CD4-positive, alpha-beta T cell (primary cell): ENCODE results near the gene PHETA1. TPM values are rescaled to one million over a fixed set of nuclear protein-coding genes. Genes with fewer than 3 reads are reported as not detected.
"Not testable (repeated sequence)": the region's sequence is repeated elsewhere in the genome, so short reads cannot be mapped to it uniquely, and the experiment has no call there.

Experiments
- ATAC-seq: fragments of 200-7000 bp; cut with Tn5 transposase; one replicate; pipeline ENCODE4 v1.10.0; 2022; ENCODE audit warnings: mild to moderate bottlenecking; ENCODE audit not compliant: poor library complexity
- CTCF ChIA-PET: fragments of 350-600 bp; sonication (Branson Sonifier 250); formaldehyde crosslinking; loops from one replicate; lab custom pipeline; 2021; ENCODE audit warnings: antibody characterized with exemption, inconsistent platforms; lab: Charles Lee
- POLR2A ChIA-PET: fragments of 350-600 bp; sonication (Branson Sonifier 250); formaldehyde crosslinking; loops from one replicate; lab custom pipeline; 2021; ENCODE audit warnings: antibody characterized with exemption, inconsistent platforms; lab: Charles Lee
- DNase-seq, 14 experiments: peaks; one replicate each; pipeline ENCODE4 v3.0.0-alpha.2; 2013 to 2020; ENCODE audit warnings: mixed read lengths in 2 of 14
- H3K27ac ChIP-seq, 2 donors: one replicate each; pipeline versions ENCODE4 v1.5.1 to v1.7.0; 2013; ENCODE audit warnings: low read length in 2 of 2, low read depth in 1 of 2, mild to moderate bottlenecking in 1 of 2
- H3K27me3 ChIP-seq, 2 experiments: 1 replicate in 1 of 2; 2 replicates in 1 of 2; pipeline versions ENCODE4 v1.6.1 to v1.7.0; 2013; ENCODE audit warnings: low read length in 2 of 2, control low read depth in 1 of 2, mild to moderate bottlenecking in 1 of 2, moderate library complexity in 1 of 2; ENCODE audit not compliant: insufficient read depth in 2 of 2, control insufficient read depth in 1 of 2
- H3K36me3 ChIP-seq: one replicate; pipeline ENCODE4 v1.6.1; 2013; ENCODE audit warnings: low read length, control low read depth; ENCODE audit not compliant: insufficient read depth
- H3K4me1 ChIP-seq: one replicate; pipeline ENCODE4 v1.6.1; 2013; ENCODE audit warnings: low read length, control low read depth; ENCODE audit not compliant: insufficient read depth
- H3K4me3 ChIP-seq: one replicate; pipeline ENCODE4 v1.5.1; 2013; ENCODE audit warnings: mild to moderate bottlenecking, low read length, moderate library complexity
- H3K9me3 ChIP-seq, 2 experiments: 1 replicate in 1 of 2; 2 replicates in 1 of 2; pipeline versions ENCODE4 v1.6.1 to v1.7.0; 2013; ENCODE audit warnings: low read length in 2 of 2, mild to moderate bottlenecking in 2 of 2, control low read depth in 1 of 2, moderate library complexity in 1 of 2; ENCODE audit not compliant: control insufficient read depth in 1 of 2, insufficient read depth in 1 of 2
- H3K27ac Mint-ChIP-seq: one replicate; pipeline ENCODE4 v1.8.0; 2020; ENCODE audit warnings: mixed read lengths
- H3K27me3 Mint-ChIP-seq: one replicate; pipeline ENCODE4 v1.8.0; 2021; ENCODE audit warnings: mixed read lengths
- H3K36me3 Mint-ChIP-seq: one replicate; pipeline ENCODE4 v1.8.0; 2021; ENCODE audit warnings: low read depth, mixed read lengths
- H3K4me1 Mint-ChIP-seq: one replicate; pipeline ENCODE4 v1.8.0; 2021; ENCODE audit warnings: low read depth, mixed read lengths
- H3K4me3 Mint-ChIP-seq: one replicate; pipeline ENCODE4 v1.8.0; 2020; ENCODE audit warnings: mild to moderate bottlenecking, mixed read lengths
- H3K9me3 Mint-ChIP-seq: one replicate; pipeline ENCODE4 v1.8.0; 2020; ENCODE audit warnings: mixed read lengths
- CTCF ChIP-seq: fragments of 200-600 bp; IDR thresholded peaks from one replicate; pipeline ENCODE4 v1.8.0; 2022; ENCODE audit warnings: antibody characterized with exemption, mild to moderate bottlenecking
- intact Hi-C, 2 experiments: fragments of 100-400 bp; cut with DNase I in 1 of 2; cut with micrococcal nuclease in 1 of 2; formaldehyde crosslinking; loops; one replicate each; pipeline versions ENCODE4 v1.15.1 to v1.9.0; 2023 to 2025; cut with DNase I, micrococcal nuclease
- total RNA-seq, 174 experiments: library from RNA in 2 of 174; stranded (reverse) in 2 of 174; gene quantifications; one replicate each; pipeline ENCODE4 v1.2.3 and lab custom pipeline; 2021 to 2026

The PHETA1 gene
- total RNA-seq, 2 experiments from 2014 or later = 1.3 to 1.7 TPM

DNA sequence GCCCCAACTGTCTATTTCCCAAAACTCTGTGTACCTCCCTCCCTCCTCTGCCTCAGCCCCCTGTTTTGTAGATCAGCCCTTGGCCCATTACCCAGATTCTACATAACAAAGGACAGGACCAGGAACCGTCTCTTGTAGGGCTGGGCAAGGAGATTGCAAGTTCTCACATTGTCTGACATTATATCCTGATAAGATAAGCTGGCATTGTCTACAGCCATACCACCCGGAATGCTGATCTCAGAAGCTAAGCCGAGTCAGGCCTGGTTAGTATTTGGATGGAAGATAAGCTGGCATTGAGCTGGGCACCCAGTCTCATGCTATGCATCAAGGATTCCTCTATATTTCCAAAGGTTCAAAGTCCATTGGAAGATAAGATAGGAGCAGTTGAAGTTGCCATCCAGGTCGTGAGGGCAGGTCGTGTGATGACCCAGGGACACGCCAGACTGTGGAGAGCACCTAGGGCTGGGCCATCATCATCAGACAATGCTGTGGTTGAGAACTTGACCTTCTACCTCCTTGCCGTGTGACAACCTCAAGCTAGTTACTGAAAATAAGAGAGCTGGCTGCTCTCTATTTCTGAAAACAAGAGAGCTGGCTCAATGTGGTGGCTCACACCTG is 29.5 kb downstream of the PHETA1 start:
- Mint-ChIP-seq H3K36me3 (no peaks in the 10 kb centered on the region), H3K4me3 (no peak overlapping the region), H3K27me3 (no peaks in the 10 kb centered on the region), H3K4me1 (no peaks in the 10 kb centered on the region), H3K27ac (no peak overlapping the region), H3K9me3 (no peaks in the 10 kb centered on the region)
- no peak overlapping the region for H3K27ac ChIP-seq
- peaks cover 0 to 4% of the 10 kb centered on the region in 2 experiments for H3K9me3 ChIP-seq
- ATAC-seq = no peak
- ChIA-PET POLR2A (no interaction called here), CTCF (no interaction called here)
- no peak for DNase-seq
- H3K36me3 ChIP-seq = no peaks in the 10 kb centered on the region
- no peaks in the 10 kb centered on the region for H3K4me1 ChIP-seq
- intact Hi-C loops = no loop called here
- H3K27me3 ChIP-seq = no peaks in the 10 kb centered on the region
- no peak overlapping the region for H3K4me3 ChIP-seq
- no peak for TF ChIP-seq CTCF

GRCh38 chr12:111338096-111338495 is 30.8 kb downstream of the PHETA1 start:
- POLR2A ChIA-PET = no interaction called here
- no peaks in the 10 kb centered on the region for H3K4me1 ChIP-seq
- DNase-seq = no peak
- no peak for ATAC-seq
- peaks cover 0 to 4% of the 10 kb centered on the region in 2 experiments for H3K9me3 ChIP-seq
- intact Hi-C loops = no loop called here
- no peak overlapping the region for H3K27ac ChIP-seq
- peaks cover 4% of the 10 kb centered on the region for H3K27me3 Mint-ChIP-seq
- H3K36me3 ChIP-seq = no peaks in the 10 kb centered on the region
- H3K4me3 Mint-ChIP-seq = no peak overlapping the region
- no peaks in the 10 kb centered on the region for H3K9me3 Mint-ChIP-seq
- H3K4me1 Mint-ChIP-seq = no peaks in the 10 kb centered on the region
- no peaks in the 10 kb centered on the region for H3K36me3 Mint-ChIP-seq
- CTCF ChIA-PET = no interaction called here
- no peak for TF ChIP-seq CTCF
- H3K27me3 ChIP-seq = no peaks in the 10 kb centered on the region
- no peak overlapping the region for H3K27ac Mint-ChIP-seq
- no peak overlapping the region for H3K4me3 ChIP-seq

DNA sequence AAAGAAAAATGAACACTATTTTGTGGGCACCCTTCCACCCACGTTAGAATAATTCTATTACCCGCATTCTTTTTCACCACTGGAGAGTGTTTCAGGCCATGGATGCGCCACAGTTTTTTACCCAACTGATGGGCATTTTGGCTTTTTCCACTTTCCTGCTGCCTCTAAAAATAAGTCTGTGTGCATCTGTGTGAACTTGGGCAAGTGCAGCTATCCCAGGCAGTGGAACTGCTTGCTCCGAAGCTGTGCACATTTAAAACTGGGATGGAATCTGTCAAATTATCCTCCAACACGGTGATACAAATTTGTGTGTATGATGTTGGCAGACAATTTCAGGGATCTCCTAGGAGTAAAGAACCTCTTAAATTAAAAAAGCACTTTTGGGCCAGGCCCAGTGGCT is 31.5 kb downstream of the PHETA1 start:
- Mint-ChIP-seq H3K27ac (no peak overlapping the region), H3K9me3 (no peaks in the 10 kb centered on the region), H3K4me1 (no peaks in the 10 kb centered on the region), H3K4me3 (no peak overlapping the region), H3K36me3 (no peaks in the 10 kb centered on the region), H3K27me3 (peaks cover 4% of the 10 kb centered on the region)
- Histone ChIP-seq H3K27me3 (no peaks in the 10 kb centered on the region), H3K27ac (no peak overlapping the region), H3K4me1 (no peaks in the 10 kb centered on the region), H3K4me3 (no peak overlapping the region), H3K9me3 (peaks cover 0 to 4% of the 10 kb centered on the region in 2 experiments), H3K36me3 (no peaks in the 10 kb centered on the region)
- ChIA-PET POLR2A (no interaction called here), CTCF (no interaction called here)
- ATAC-seq = no peak
- intact Hi-C loops = no loop called here
- no peak for DNase-seq
- TF ChIP-seq CTCF = no peak

GRCh38 chr12:111336411-111336810 is 32.5 kb downstream of the PHETA1 start:
- DNase-seq, H3K4me1 ChIP-seq, POLR2A ChIA-PET, H3K36me3 ChIP-seq, H3K27ac Mint-ChIP-seq, intact Hi-C loops, H3K4me3 ChIP-seq, H3K27ac ChIP-seq, H3K4me1 Mint-ChIP-seq, H3K27me3 Mint-ChIP-seq, CTCF ChIA-PET, H3K9me3 Mint-ChIP-seq, ATAC-seq, H3K4me3 Mint-ChIP-seq, H3K36me3 Mint-ChIP-seq, H3K27me3 ChIP-seq, H3K9me3 ChIP-seq: not testable (repeated sequence)
